Measurements from ENCODE around the gene DGKI. TPM values are rescaled to one million over a fixed set of nuclear protein-coding genes. Genes with fewer than 3 reads are reported as not detected.
A peak's percentile ranks its signal among the peaks of the same experiment; 100 is the strongest.

DGKI gene
- total and polyA plus RNA-seq, 2 donors (not counting 1 experiment from before 2014, with no cell fraction given) = 0.74 to 2.1 TPM

- no peak overlapping the region for H3K27ac ChIP-seq (ENCODE audit: insufficient read depth, low read length)
- H3K36me3 ChIP-seq (ENCODE audit: control insufficient read depth, insufficient read depth, low read length) = no peaks in the 10 kb centered on the region
- no peak overlapping the region for H3K9ac ChIP-seq (ENCODE audit: insufficient read depth, low read length)
- H3K4me2 ChIP-seq (ENCODE audit: extremely low read depth, insufficient read depth, low read length) = no peak overlapping the region
- H3K27me3 ChIP-seq (ENCODE audit: control insufficient read depth, insufficient read depth, low read length) = no peaks in the 10 kb centered on the region
- H3K79me2 ChIP-seq (ENCODE audit: control insufficient read depth, insufficient read depth, low read length) = no peaks in the 10 kb centered on the region
- no peaks in the 10 kb centered on the region for H4K20me1 ChIP-seq (ENCODE audit: control insufficient read depth, extremely low read depth, insufficient read depth, low read length)
- no peak overlapping the region for H3K4me3 ChIP-seq (replicated peaks in 1 of 4; ENCODE audit: control extremely low read depth in 1 of 4, insufficient read depth in 1 of 4, low read depth in 3 of 4, low read length in 4 of 4)
- no peaks in the 10 kb centered on the region for H3K9me3 ChIP-seq (ENCODE audit: control insufficient read depth, insufficient read depth, low read depth, low read length)
- TF ChIP-seq EZH2 (IDR thresholded peaks at IDR 0.05; ENCODE audit: low read length, missing control alignments) (no peak), CTCF (conservative IDR thresholded peaks at IDR 0.05 in 1 of 2, IDR thresholded peaks at IDR 0.05 in 1 of 2; ENCODE audit: low read depth in 1 of 2, low read length in 2 of 2) (no peak)
- DNase-seq (ENCODE audit: low read depth in 2 of 2) = no peak
- H2AFZ ChIP-seq (ENCODE audit: low read length) = no peak overlapping the region
- no peaks in the 10 kb centered on the region for H3K4me1 ChIP-seq (ENCODE audit: control insufficient read depth, extremely low read depth, insufficient read depth, low read length)
Observed at GRCh38 chr7:137655804-137656203, 191.0 kb downstream of the DGKI start.

GRCh38 chr7:137652721-137653120 lies 194.1 kb downstream of the DGKI start:
- no peaks in the 10 kb centered on the region for H3K4me1 ChIP-seq (ENCODE audit: control insufficient read depth, extremely low read depth, insufficient read depth, low read length)
- no peak overlapping the region for H2AFZ ChIP-seq (ENCODE audit: low read length)
- no peak for TF ChIP-seq CTCF (conservative IDR thresholded peaks at IDR 0.05 in 1 of 2, IDR thresholded peaks at IDR 0.05 in 1 of 2; ENCODE audit: low read depth in 1 of 2, low read length in 2 of 2)
- TF ChIP-seq EZH2 (IDR thresholded peaks at IDR 0.05; ENCODE audit: low read length, missing control alignments) = no peak
- no peak overlapping the region for H3K4me2 ChIP-seq (ENCODE audit: extremely low read depth, insufficient read depth, low read length)
- no peaks in the 10 kb centered on the region for H3K79me2 ChIP-seq (ENCODE audit: control insufficient read depth, insufficient read depth, low read length)
- no peaks in the 10 kb centered on the region for H3K36me3 ChIP-seq (ENCODE audit: control insufficient read depth, insufficient read depth, low read length)
- H3K4me3 ChIP-seq (replicated peaks in 1 of 4; ENCODE audit: control extremely low read depth in 1 of 4, insufficient read depth in 1 of 4, low read depth in 3 of 4, low read length in 4 of 4) = no peak overlapping the region
- peak; percentile 55 to 59 for DNase-seq (ENCODE audit: low read depth in 2 of 2)
- no peaks in the 10 kb centered on the region for H3K9me3 ChIP-seq (ENCODE audit: control insufficient read depth, insufficient read depth, low read depth, low read length)
- H4K20me1 ChIP-seq (ENCODE audit: control insufficient read depth, extremely low read depth, insufficient read depth, low read length) = no peaks in the 10 kb centered on the region
- H3K9ac ChIP-seq (ENCODE audit: insufficient read depth, low read length) = no peak overlapping the region
- H3K27me3 ChIP-seq (ENCODE audit: control insufficient read depth, insufficient read depth, low read length) = no peaks in the 10 kb centered on the region
- H3K27ac ChIP-seq (ENCODE audit: insufficient read depth, low read length) = no peak overlapping the region

- no peak overlapping the region for H3K4me3 ChIP-seq (replicated peaks in 1 of 4; ENCODE audit: control extremely low read depth in 1 of 4, insufficient read depth in 1 of 4, low read depth in 3 of 4, low read length in 4 of 4)
- H3K79me2 ChIP-seq (ENCODE audit: control insufficient read depth, insufficient read depth, low read length) = no peaks in the 10 kb centered on the region
- no peaks in the 10 kb centered on the region for H4K20me1 ChIP-seq (ENCODE audit: control insufficient read depth, extremely low read depth, insufficient read depth, low read length)
- TF ChIP-seq EZH2 (IDR thresholded peaks at IDR 0.05; ENCODE audit: low read length, missing control alignments) = no peak
- TF ChIP-seq CTCF (conservative IDR thresholded peaks at IDR 0.05 in 1 of 2, IDR thresholded peaks at IDR 0.05 in 1 of 2; ENCODE audit: low read depth in 1 of 2, low read length in 2 of 2) = no peak
- H3K4me1 ChIP-seq (ENCODE audit: control insufficient read depth, extremely low read depth, insufficient read depth, low read length) = no peaks in the 10 kb centered on the region
- H3K4me2 ChIP-seq (ENCODE audit: extremely low read depth, insufficient read depth, low read length) = no peak overlapping the region
- no peaks in the 10 kb centered on the region for H3K27me3 ChIP-seq (ENCODE audit: control insufficient read depth, insufficient read depth, low read length)
- no peak overlapping the region for H3K27ac ChIP-seq (ENCODE audit: insufficient read depth, low read length)
- H2AFZ ChIP-seq (ENCODE audit: low read length) = no peak overlapping the region
- no peak overlapping the region for H3K9ac ChIP-seq (ENCODE audit: insufficient read depth, low read length)
- no peaks in the 10 kb centered on the region for H3K9me3 ChIP-seq (ENCODE audit: control insufficient read depth, insufficient read depth, low read depth, low read length)
- H3K36me3 ChIP-seq (ENCODE audit: control insufficient read depth, insufficient read depth, low read length) = no peaks in the 10 kb centered on the region
- peak in 1 of 2 donors; percentile 12 for DNase-seq (ENCODE audit: low read depth in 2 of 2)
Observed at GRCh38 chr7:137647905-137648565, 198.7 kb downstream of the DGKI start.
